ENCODE results near the gene POLN.

DNA sequence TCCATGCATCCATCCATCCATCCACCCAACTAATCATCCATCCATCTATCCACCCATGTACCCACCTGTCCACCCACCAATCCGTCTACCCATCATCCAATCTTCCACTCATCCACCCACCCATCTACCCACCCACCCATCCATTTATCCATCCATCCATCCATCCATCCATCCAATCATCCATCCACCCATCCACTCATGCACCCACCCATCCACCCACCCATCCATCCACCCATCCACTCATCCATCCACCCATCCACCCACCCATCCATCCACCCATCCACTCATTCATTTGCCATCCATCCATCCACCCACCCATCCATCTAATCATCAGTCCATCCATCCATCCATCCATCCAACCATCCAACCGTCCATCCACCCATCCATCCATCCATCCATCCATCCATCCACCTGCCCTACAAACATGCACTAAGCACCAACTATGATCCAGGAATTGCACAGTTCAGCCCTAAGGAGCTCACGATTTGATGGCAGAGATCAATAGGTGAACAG, 41.3 kb upstream of the POLN start:
- TF ChIP-seq, protein P1, sequence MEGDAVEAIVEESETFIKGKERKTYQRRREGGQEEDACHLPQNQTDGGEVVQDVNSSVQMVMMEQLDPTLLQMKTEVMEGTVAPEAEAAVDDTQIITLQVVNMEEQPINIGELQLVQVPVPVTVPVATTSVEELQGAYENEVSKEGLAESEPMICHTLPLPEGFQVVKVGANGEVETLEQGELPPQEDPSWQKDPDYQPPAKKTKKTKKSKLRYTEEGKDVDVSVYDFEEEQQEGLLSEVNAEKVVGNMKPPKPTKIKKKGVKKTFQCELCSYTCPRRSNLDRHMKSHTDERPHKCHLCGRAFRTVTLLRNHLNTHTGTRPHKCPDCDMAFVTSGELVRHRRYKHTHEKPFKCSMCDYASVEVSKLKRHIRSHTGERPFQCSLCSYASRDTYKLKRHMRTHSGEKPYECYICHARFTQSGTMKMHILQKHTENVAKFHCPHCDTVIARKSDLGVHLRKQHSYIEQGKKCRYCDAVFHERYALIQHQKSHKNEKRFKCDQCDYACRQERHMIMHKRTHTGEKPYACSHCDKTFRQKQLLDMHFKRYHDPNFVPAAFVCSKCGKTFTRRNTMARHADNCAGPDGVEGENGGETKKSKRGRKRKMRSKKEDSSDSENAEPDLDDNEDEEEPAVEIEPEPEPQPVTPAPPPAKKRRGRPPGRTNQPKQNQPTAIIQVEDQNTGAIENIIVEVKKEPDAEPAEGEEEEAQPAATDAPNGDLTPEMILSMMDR (IDR thresholded peaks at IDR 0.05): no peak
- no peak for TF ChIP-seq POLR2A (IDR thresholded peaks at IDR 0.05)
